GM23338 (cell line): ENCODE measurements around the gene PCNX1. TPM values are rescaled to one million over a fixed set of nuclear protein-coding genes. Genes with fewer than 3 reads are reported as not detected.

Experiments used
- ATAC-seq: fragments of 200-7000 bp; cut with Tn5 transposase; 3 replicates; pipeline ENCODE4 v1.9.1; 2020
- DNase-seq: peaks from one replicate; pipeline ENCODE4 v3.0.0-alpha.2; 2015; ENCODE audit warnings: low spot score
- H2AFZ ChIP-seq: fragments of 200-600 bp; sonication (generic); 2 replicates; pipeline ENCODE4 v1.8.0; 2016; ENCODE audit warnings: antibody characterized with exemption, mild to moderate bottlenecking, moderate library complexity
- H3F3A ChIP-seq: fragments of 200-600 bp; sonication (generic); replicated peaks from 2 replicates; pipeline ENCODE4 v1.8.0; 2017; ENCODE audit warnings: antibody characterized with exemption, mixed run types, low read depth
- H3K27ac ChIP-seq: fragments of 200-600 bp; sonication (generic); 2 replicates; pipeline ENCODE4 v1.6.1; 2016; ENCODE audit warnings: low read depth
- H3K27me3 ChIP-seq: fragments of 200-600 bp; sonication (generic); 2 replicates; pipeline ENCODE4 v1.8.0; 2016; ENCODE audit warnings: mild to moderate bottlenecking, mixed run types, moderate library complexity; ENCODE audit not compliant: insufficient read depth
- H3K36me3 ChIP-seq: fragments of 200-600 bp; sonication (generic); 2 replicates; pipeline ENCODE4 v1.8.0; 2016; ENCODE audit warnings: mild to moderate bottlenecking; ENCODE audit not compliant: insufficient read depth
- H3K4me1 ChIP-seq: fragments of 200-600 bp; sonication (generic); 2 replicates; pipeline ENCODE4 v1.8.0; 2016; ENCODE audit warnings: mild to moderate bottlenecking, moderate library complexity; ENCODE audit not compliant: insufficient read depth
- H3K4me2 ChIP-seq: fragments of 200-600 bp; sonication (generic); 2 replicates; pipeline ENCODE4 v1.7.1; 2017; ENCODE audit warnings: mixed run types
- H3K4me3 ChIP-seq: fragments of 200-600 bp; sonication (generic); 2 replicates; pipeline ENCODE4 v1.6.1; 2016; ENCODE audit warnings: mixed run types
- H3K79me2 ChIP-seq: fragments of 200-600 bp; sonication (generic); replicated peaks from 2 replicates; pipeline ENCODE4 v1.8.0; 2017; ENCODE audit warnings: mild to moderate bottlenecking; ENCODE audit not compliant: insufficient read depth
- H3K9me2 ChIP-seq: fragments of 200-600 bp; sonication (generic); 2 replicates; pipeline ENCODE4 v1.8.0; 2017; ENCODE audit not compliant: insufficient read depth
- H4K20me1 ChIP-seq: fragments of 200-600 bp; sonication (generic); replicated peaks from 2 replicates; pipeline ENCODE4 v1.8.0; 2017; ENCODE audit warnings: mild to moderate bottlenecking; ENCODE audit not compliant: insufficient read depth
- H3K27ac Mint-ChIP-seq: 2 replicates; pipeline ENCODE4 v1.8.0; 2020; ENCODE audit warnings: inconsistent platforms, mild to moderate bottlenecking, moderate library complexity, mixed read lengths
- H3K27me3 Mint-ChIP-seq: 3 replicates; pipeline ENCODE4 v1.8.0; 2022; ENCODE audit warnings: low read depth, mild to moderate bottlenecking, moderate library complexity, mixed read lengths, inconsistent platforms; ENCODE audit not compliant: insufficient read depth, poor library complexity
- H3K36me3 Mint-ChIP-seq: 3 replicates; pipeline ENCODE4 v1.8.0; 2021; ENCODE audit warnings: low read depth, mild to moderate bottlenecking, inconsistent platforms, moderate library complexity, mixed read lengths
- H3K4me1 Mint-ChIP-seq: 3 replicates; pipeline ENCODE4 v1.8.0; 2020; ENCODE audit warnings: mild to moderate bottlenecking, inconsistent platforms, mixed read lengths
- H3K4me3 Mint-ChIP-seq: 3 replicates; pipeline ENCODE4 v1.8.0; 2021; ENCODE audit warnings: moderate library complexity, mild to moderate bottlenecking, inconsistent platforms, mixed read lengths
- H3K9me3 Mint-ChIP-seq: 3 replicates; pipeline ENCODE4 v1.8.0; 2020; ENCODE audit warnings: moderate library complexity, mild to moderate bottlenecking, inconsistent platforms, mixed read lengths
- CREB1 ChIP-seq: fragments of 250-450 bp; sonication (Bioruptor Pico); IDR thresholded peaks from 2 replicates; pipeline ENCODE4 v1.5.0; 2020; ENCODE audit warnings: low read depth, mild to moderate bottlenecking, moderate library complexity
- EZH2 ChIP-seq: fragments of 200-600 bp; sonication (generic); IDR thresholded peaks from one replicate; pipeline ENCODE4 v1.8.0; 2017; ENCODE audit warnings: antibody characterized with exemption, mild to moderate bottlenecking, low read depth; ENCODE audit not compliant: unreplicated experiment
- EZH2phosphoT487 ChIP-seq: fragments of 200-600 bp; sonication (generic); IDR thresholded peaks from one replicate; pipeline ENCODE4 v1.8.1; 2018; ENCODE audit warnings: antibody characterized with exemption; ENCODE audit not compliant: unreplicated experiment
- JUNB ChIP-seq: IDR thresholded peaks from one replicate; pipeline ENCODE4 v1.6.1; 2016; ENCODE audit warnings: antibody characterized with exemption; ENCODE audit not compliant: unreplicated experiment
- NANOG ChIP-seq: IDR thresholded peaks from 2 replicates; pipeline ENCODE4 v1.6.1; 2016; ENCODE audit warnings: antibody characterized with exemption, borderline replicate concordance
- POLR2AphosphoS5 ChIP-seq: IDR thresholded peaks from 2 replicates; pipeline ENCODE4 v1.6.1; 2016; ENCODE audit warnings: antibody characterized with exemption, low read depth
- REST ChIP-seq: IDR thresholded peaks from one replicate; pipeline ENCODE4 v1.6.1; 2018; ENCODE audit warnings: antibody characterized with exemption; ENCODE audit not compliant: unreplicated experiment
- STAT1 ChIP-seq: IDR thresholded peaks from one replicate; pipeline ENCODE4 v1.6.1; 2016; ENCODE audit warnings: antibody characterized with exemption; ENCODE audit not compliant: unreplicated experiment
- ZNF114 ChIP-seq: fragments of 250-450 bp; sonication (Bioruptor Pico); IDR thresholded peaks from 2 replicates; pipeline ENCODE4 v1.5.0; 2020; ENCODE audit warnings: mild to moderate bottlenecking, moderate library complexity
- ZNF331 ChIP-seq: fragments of 250-450 bp; sonication (Bioruptor Pico); IDR thresholded peaks from 2 replicates; pipeline ENCODE4 v1.5.0; 2020; ENCODE audit warnings: low read depth, mild to moderate bottlenecking, moderate library complexity
- polyA plus RNA-seq: library from polyadenylated mRNA; unstranded; fragments of >200 nt; fragmentation: Nextera tagmentation; extraction: Ambion mirVana; gene quantifications from 2 replicates; pipeline ENCODE4 v1.2.1, GENCODE V29; 2016
- total RNA-seq: library from RNA; depleted of rRNA; stranded (reverse); fragments of >200 nt; shearing (Covaris generic); gene quantifications from 2 replicates; pipeline ENCODE4 v1.2.3, GENCODE V29; 2014
- TF ChIP-seq, protein P1 (sequence below): IDR thresholded peaks from 2 replicates; pipeline ENCODE4 v1.6.1; 2016; ENCODE audit warnings: antibody characterized with exemption

The PCNX1 gene
- total and polyA plus RNA-seq, 2 experiments from 2014 or later = 19.4 to 53.1 TPM

DNA sequence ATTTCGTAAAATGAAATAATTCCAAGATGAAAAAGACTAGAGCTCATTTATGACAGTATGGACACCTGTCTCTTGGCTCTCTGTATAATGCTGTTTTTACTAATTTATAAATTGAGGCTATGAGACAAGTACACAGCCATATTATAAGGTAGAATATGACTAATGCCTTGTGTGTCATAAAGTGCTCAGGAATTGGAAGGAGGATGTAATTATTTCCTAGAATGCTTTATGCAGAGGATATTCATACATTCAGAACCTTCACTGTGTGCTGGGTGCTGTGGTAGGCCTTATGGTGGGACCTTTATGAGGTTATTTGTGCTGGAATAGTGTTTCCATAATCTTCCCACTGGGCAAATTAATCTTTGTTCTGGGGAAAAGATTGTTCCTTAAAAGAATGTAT lies 13.3 kb downstream of the PCNX1 start (continued):
- TF ChIP-seq REST (no peak), EZH2 (no peak)

DNA sequence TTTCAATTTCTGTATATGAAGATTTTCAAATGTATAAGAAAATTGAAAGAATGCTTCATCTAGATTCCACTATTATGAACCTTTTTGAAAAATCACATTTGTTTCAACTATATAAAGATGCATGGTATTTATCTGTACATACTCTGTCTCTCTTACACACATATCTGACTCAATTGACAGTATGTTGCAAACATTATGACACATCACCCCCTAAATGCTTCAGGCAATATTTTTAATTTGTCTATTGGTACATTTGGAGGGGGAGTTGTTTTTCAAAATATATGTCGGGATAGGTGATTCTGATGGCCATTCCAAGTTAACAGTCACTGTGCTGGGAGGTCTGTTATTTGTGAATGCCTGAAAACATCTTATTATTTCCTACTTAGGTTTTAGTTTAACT lies 14.4 kb downstream of the PCNX1 start:
- Mint-ChIP-seq H3K9me3 (no peaks in the 10 kb centered on the region), H3K36me3 (peaks cover 5% of the 10 kb centered on the region; the same call in 1 of the 3 replicates), H3K4me1 (peaks cover 21% of the 10 kb centered on the region), H3K27me3 (no peaks in the 10 kb centered on the region), H3K27ac (no peak overlapping the region), H3K4me3 (no peak overlapping the region)
- no peaks in the 10 kb centered on the region for H3K9me2 ChIP-seq
- no peak overlapping the region for H2AFZ ChIP-seq
- no peak overlapping the region for H3K4me2 ChIP-seq
- H3K4me3 ChIP-seq = no peak overlapping the region
- H4K20me1 ChIP-seq = peaks cover 52% of the 10 kb centered on the region
- H3K36me3 ChIP-seq = 0 out of 2 replicates have a peak, but pooled peaks cover 3% of the 10 kb centered on the region
- no peaks in the 10 kb centered on the region for H3K27me3 ChIP-seq
- no peaks in the 10 kb centered on the region for H3F3A ChIP-seq
- peaks cover 20% of the 10 kb centered on the region for H3K4me1 ChIP-seq
- H3K27ac ChIP-seq = no peak overlapping the region
- no peak for DNase-seq
- no peak for ATAC-seq
- H3K79me2 ChIP-seq = peaks cover 99% of the 10 kb centered on the region
- TF ChIP-seq REST (no peak), POLR2AphosphoS5 (no peak), NANOG (no peak), CREB1 (CRISPR knock-in tag) (no peak), STAT1 (no peak), EZH2phosphoT487 (no peak), ZNF331 (CRISPR knock-in tag) (no peak), EZH2 (no peak), JUNB (no peak), ZNF114 (CRISPR knock-in tag) (no peak)
- TF ChIP-seq, protein P1, sequence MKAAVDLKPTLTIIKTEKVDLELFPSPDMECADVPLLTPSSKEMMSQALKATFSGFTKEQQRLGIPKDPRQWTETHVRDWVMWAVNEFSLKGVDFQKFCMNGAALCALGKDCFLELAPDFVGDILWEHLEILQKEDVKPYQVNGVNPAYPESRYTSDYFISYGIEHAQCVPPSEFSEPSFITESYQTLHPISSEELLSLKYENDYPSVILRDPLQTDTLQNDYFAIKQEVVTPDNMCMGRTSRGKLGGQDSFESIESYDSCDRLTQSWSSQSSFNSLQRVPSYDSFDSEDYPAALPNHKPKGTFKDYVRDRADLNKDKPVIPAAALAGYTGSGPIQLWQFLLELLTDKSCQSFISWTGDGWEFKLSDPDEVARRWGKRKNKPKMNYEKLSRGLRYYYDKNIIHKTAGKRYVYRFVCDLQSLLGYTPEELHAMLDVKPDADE = no peak
